SU-DHL-6 (cell line): ENCODE results near the gene POLR2J.

Experiments
- H2AFZ ChIP-seq: fragments of 200-600 bp; sonication (generic); 2 replicates; pipeline ENCODE4 v1.6.1; 2014; ENCODE audit warnings: low read depth, mild to moderate bottlenecking, moderate library complexity, mixed read lengths, antibody characterized with exemption, low read length; ENCODE audit not compliant: severe bottlenecking
- H3F3A ChIP-seq: fragments of 200-600 bp; shearing (Covaris generic); 2 replicates; pipeline ENCODE4 v1.6.0; 2016; ENCODE audit warnings: antibody characterized with exemption, mild to moderate bottlenecking; ENCODE audit not compliant: insufficient read depth
- H3K27ac ChIP-seq: fragments of 200-600 bp; sonication (generic); 2 replicates; pipeline ENCODE4 v1.5.1; 2016; ENCODE audit warnings: low read depth, mild to moderate bottlenecking, low read length, moderate library complexity, mixed read lengths
- H3K27me3 ChIP-seq: fragments of 200-600 bp; sonication (generic), shearing (Covaris generic); 2 replicates; pipeline ENCODE4 v1.6.0; 2014; ENCODE audit warnings: mild to moderate bottlenecking, low read length
- H3K36me3 ChIP-seq: fragments of 200-600 bp; sonication (generic); 2 replicates; pipeline ENCODE4 v1.6.1; 2014; ENCODE audit warnings: mild to moderate bottlenecking, low read length, mixed read lengths
- H3K4me2 ChIP-seq: fragments of 300-600, 200-600 bp; shearing (Covaris generic), sonication (generic); 2 replicates; pipeline ENCODE4 v1.6.0; 2014; ENCODE audit warnings: low read length, low read depth, mild to moderate bottlenecking; ENCODE audit not compliant: poor library complexity, severe bottlenecking
- H3K4me3 ChIP-seq: fragments of 200-600 bp; sonication (generic); 2 replicates; pipeline ENCODE4 v1.5.1; 2014; ENCODE audit warnings: antibody characterized with exemption, low read length, mild to moderate bottlenecking, mixed read lengths; ENCODE audit not compliant: insufficient read depth, poor library complexity, severe bottlenecking
- H3K79me2 ChIP-seq: fragments of 200-600 bp; sonication (generic); 2 replicates; pipeline ENCODE4 v1.6.1; 2014; ENCODE audit warnings: mild to moderate bottlenecking, low read length, moderate library complexity; ENCODE audit not compliant: insufficient read depth
- H3K9ac ChIP-seq: fragments of 200-600 bp; sonication (generic); 2 replicates; pipeline ENCODE4 v1.7.0; 2014; ENCODE audit warnings: mild to moderate bottlenecking, low read length
- H3K9me2 ChIP-seq: fragments of 200-600 bp; sonication (generic); replicated peaks from 2 replicates; pipeline ENCODE4 v1.6.1; 2014; ENCODE audit warnings: low read length; ENCODE audit not compliant: insufficient read depth
- H3K9me3 ChIP-seq: fragments of 200-600 bp; sonication (generic); 2 replicates; pipeline ENCODE4 v1.6.1; 2014; ENCODE audit warnings: low read length, mixed read lengths; ENCODE audit not compliant: insufficient read depth
- H4K20me1 ChIP-seq: fragments of 200-600 bp; sonication (generic); 2 replicates; pipeline ENCODE4 v1.6.1; 2014; ENCODE audit warnings: low read depth, mild to moderate bottlenecking, antibody characterized with exemption, low read length, moderate library complexity, mixed read lengths
- EZH2phosphoT487 ChIP-seq: fragments of 200-600 bp; sonication (generic), shearing (Covaris generic); conservative IDR thresholded peaks from 2 replicates; pipeline ENCODE4 v1.6.1; 2018; ENCODE audit warnings: mild to moderate bottlenecking, antibody characterized with exemption, low read length, moderate library complexity, mixed read lengths
- TF ChIP-seq, protein P1 (sequence below): fragments of 200-600 bp; sonication (generic); IDR thresholded peaks from one replicate; pipeline ENCODE4 v1.5.1; 2017; ENCODE audit warnings: antibody characterized with exemption, mild to moderate bottlenecking, low read length, moderate library complexity; ENCODE audit not compliant: insufficient read depth, poor library complexity, severe bottlenecking

The POLR2J gene

DNA sequence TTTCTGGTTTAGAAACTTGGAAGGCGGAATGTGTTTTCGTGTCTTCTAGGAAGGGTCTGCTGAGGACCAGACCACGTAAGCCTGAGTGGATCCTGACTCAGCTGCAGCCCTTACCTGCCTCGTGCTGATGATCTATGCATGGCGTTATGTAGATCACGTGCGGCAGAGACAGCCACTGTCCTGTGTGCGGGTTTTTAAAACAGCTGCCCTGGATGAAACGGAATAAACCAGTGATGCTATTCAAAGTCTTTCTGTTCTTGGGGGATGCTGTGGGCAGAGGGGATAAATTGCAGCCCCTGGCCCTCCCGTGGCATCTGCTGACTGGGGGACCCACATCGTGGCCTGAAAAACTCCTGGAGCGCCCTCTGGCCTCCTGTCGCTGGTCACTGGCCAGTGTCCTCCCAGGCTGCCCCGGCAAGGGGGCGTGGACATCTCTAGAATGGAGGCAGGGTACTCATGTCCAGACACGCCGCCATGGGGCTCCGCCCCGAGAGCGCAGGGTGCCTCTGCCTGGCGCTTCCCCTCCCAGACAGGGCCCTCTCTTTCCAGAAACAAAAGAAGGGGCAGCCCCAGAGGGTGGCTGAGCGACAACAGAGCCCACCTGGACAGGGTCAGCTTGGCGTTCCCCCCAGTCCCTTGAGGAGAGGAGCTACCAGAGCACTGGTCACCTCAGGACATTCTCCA is 27.2 kb downstream of the POLR2J start:
- H3K4me2 ChIP-seq, result no peak overlapping the region
- no peak overlapping the region for H2AFZ ChIP-seq
- no peaks in the 10 kb centered on the region for H3K9me2 ChIP-seq
- peaks cover 6% of the 10 kb centered on the region; the same call in 1 of the 2 replicates for H3K36me3 ChIP-seq
- H3K27me3 ChIP-seq, result no peaks in the 10 kb centered on the region
- no peaks in the 10 kb centered on the region for H4K20me1 ChIP-seq
- H3K9ac ChIP-seq, result no peak overlapping the region
- H3K4me3 ChIP-seq, result no peak overlapping the region
- no peak overlapping the region for H3K27ac ChIP-seq
- no peak for TF ChIP-seq EZH2phosphoT487
- TF ChIP-seq, protein P1, sequence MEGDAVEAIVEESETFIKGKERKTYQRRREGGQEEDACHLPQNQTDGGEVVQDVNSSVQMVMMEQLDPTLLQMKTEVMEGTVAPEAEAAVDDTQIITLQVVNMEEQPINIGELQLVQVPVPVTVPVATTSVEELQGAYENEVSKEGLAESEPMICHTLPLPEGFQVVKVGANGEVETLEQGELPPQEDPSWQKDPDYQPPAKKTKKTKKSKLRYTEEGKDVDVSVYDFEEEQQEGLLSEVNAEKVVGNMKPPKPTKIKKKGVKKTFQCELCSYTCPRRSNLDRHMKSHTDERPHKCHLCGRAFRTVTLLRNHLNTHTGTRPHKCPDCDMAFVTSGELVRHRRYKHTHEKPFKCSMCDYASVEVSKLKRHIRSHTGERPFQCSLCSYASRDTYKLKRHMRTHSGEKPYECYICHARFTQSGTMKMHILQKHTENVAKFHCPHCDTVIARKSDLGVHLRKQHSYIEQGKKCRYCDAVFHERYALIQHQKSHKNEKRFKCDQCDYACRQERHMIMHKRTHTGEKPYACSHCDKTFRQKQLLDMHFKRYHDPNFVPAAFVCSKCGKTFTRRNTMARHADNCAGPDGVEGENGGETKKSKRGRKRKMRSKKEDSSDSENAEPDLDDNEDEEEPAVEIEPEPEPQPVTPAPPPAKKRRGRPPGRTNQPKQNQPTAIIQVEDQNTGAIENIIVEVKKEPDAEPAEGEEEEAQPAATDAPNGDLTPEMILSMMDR, result no peak
- H3F3A ChIP-seq, result peaks cover 5% of the 10 kb centered on the region; the same call in 1 of the 2 replicates
- H3K9me3 ChIP-seq, result no peaks in the 10 kb centered on the region
- H3K79me2 ChIP-seq, result no peaks in the 10 kb centered on the region

DNA sequence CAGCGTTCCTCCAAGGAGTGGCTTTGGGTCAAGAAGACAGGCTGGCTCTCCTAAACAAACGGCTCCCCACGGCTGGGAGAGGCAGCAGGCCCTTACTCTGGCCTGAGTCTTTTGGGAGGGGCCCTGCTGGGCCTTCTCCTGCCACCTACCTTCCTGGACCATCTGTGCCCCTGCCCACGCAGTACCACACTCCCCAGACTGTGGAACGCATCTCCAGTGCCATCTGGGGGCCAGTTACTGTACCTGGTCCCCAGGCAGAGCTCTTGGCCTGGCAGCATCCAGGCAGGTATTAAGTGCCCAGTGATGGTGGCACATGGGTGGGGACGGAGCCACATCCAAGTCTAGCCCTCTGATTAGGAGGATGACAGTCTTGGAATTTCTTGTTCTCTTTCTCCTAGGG is 28.5 kb downstream of the POLR2J start:
- Histone ChIP-seq H3F3A (peaks cover 11% of the 10 kb centered on the region), H3K9me2 (no peaks in the 10 kb centered on the region), H3K27ac (0 out of 2 replicates have a peak overlapping the region, but pooled peaks have one; percentile 27), H3K27me3 (no peaks in the 10 kb centered on the region), H3K4me2 (no peak overlapping the region), H3K36me3 (peaks cover 15% of the 10 kb centered on the region; the same call in 1 of the 2 replicates), H3K79me2 (no peaks in the 10 kb centered on the region), H3K9me3 (no peaks in the 10 kb centered on the region), H3K4me3 (no peak overlapping the region), H4K20me1 (no peaks in the 10 kb centered on the region), H3K9ac (no peak overlapping the region), H2AFZ (no peak overlapping the region)
- TF ChIP-seq, protein P1, result peak; percentile 88
- no peak for TF ChIP-seq EZH2phosphoT487

DNA sequence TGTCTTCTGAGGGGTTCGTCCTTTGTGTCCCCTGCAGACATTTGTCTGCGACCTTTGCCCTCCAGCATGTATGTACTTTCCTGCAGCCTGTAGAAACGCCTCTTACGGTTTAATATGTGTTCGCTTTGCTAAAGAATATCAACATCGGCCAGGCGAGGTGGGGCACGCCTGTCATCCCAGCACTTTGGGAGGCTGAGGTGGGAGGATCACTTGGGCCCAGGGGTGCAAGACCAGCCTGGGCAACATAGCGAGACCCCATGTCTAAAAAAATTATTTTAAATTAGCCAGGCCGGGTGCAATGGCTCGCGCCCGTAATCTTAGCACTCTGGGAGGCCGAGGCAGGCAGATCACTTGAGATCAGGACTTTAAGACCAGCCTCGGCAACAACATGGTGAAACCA is 29.6 kb downstream of the POLR2J start:
- Histone ChIP-seq H3K4me3 (no peak overlapping the region), H3K79me2 (no peaks in the 10 kb centered on the region), H3K9me2 (no peaks in the 10 kb centered on the region), H2AFZ (no peak overlapping the region), H3K36me3 (peaks cover 15% of the 10 kb centered on the region; the same call in 1 of the 2 replicates), H3K4me2 (no peak overlapping the region), H3F3A (peaks cover 20% of the 10 kb centered on the region), H4K20me1 (no peaks in the 10 kb centered on the region), H3K9ac (no peak overlapping the region), H3K9me3 (no peaks in the 10 kb centered on the region), H3K27me3 (no peaks in the 10 kb centered on the region), H3K27ac (no peak overlapping the region)
- TF ChIP-seq, protein P1, result no peak
- no peak for TF ChIP-seq EZH2phosphoT487
